Activated T-helper 2 cell treated with anti-CD3 and anti-CD28 coated beads, Interferon-gamma antibody, Interleukin-2, Interleukin-4, amounts not matched to agents 10 μg/mL and 5 μg/mL and 100 μg/mL, durations not matched to agents 14 hours and 24 hours and 36 hours (primary cell): ENCODE results near the gene DOCK3. TPM values are rescaled to one million over a fixed set of nuclear protein-coding genes. Genes with fewer than 3 reads are reported as not detected.
A peak's percentile ranks its signal among the peaks of the same experiment; 100 is the strongest.

Experiments used
- DNase-seq: peaks from one replicate; pipeline ENCODE4 v3.0.0; 2021; ENCODE audit warnings: low spot score
- H3K27ac Mint-ChIP-seq: one replicate; pipeline ENCODE4 v1.8.0; 2021; ENCODE audit warnings: mixed read lengths
- H3K27me3 Mint-ChIP-seq: one replicate; pipeline ENCODE4 v1.8.0; 2021; ENCODE audit warnings: low read depth, mixed read lengths
- H3K36me3 Mint-ChIP-seq: one replicate; pipeline ENCODE4 v1.8.0; 2021; ENCODE audit warnings: low read depth, mixed read lengths
- H3K4me1 Mint-ChIP-seq: one replicate; pipeline ENCODE4 v1.8.0; 2021; ENCODE audit warnings: low read depth, mixed read lengths
- H3K4me3 Mint-ChIP-seq: one replicate; pipeline ENCODE4 v1.8.0; 2021; ENCODE audit warnings: low read depth, mild to moderate bottlenecking, moderate library complexity, mixed read lengths
- H3K9me3 Mint-ChIP-seq: one replicate; pipeline ENCODE4 v1.8.0; 2021; ENCODE audit warnings: mixed read lengths
- intact Hi-C: fragments of 100-400 bp; cut with micrococcal nuclease; formaldehyde crosslinking; loops from one replicate; pipeline ENCODE4 v1.15.1; 2023
- total RNA-seq: library from RNA; stranded (reverse); gene quantifications from 2 replicates; pipeline ENCODE4 v1.2.3, GENCODE V29; 2022

Gene DOCK3
- total RNA-seq, 1 donor from 2014 or later: 1.4 TPM

- Mint-ChIP-seq H3K4me1 (peaks cover 31% of the 10 kb centered on the region), H3K9me3 (no peaks in the 10 kb centered on the region), H3K27me3 (no peaks in the 10 kb centered on the region), H3K4me3 (no peak overlapping the region), H3K27ac (peak overlapping the region; percentile 57), H3K36me3 (peaks cover 66% of the 10 kb centered on the region)
- no peak for DNase-seq
- intact Hi-C loops: no loop called here
Observed at GRCh38 chr3:50639055-50639494, 35.7 kb upstream of the DOCK3 start.

GRCh38 chr3:50642382-50642781, 32.3 kb upstream of the DOCK3 start:
- no peaks in the 10 kb centered on the region for H3K9me3 Mint-ChIP-seq
- no peaks in the 10 kb centered on the region for H3K27me3 Mint-ChIP-seq
- H3K27ac Mint-ChIP-seq: peak overlapping the region; percentile 14
- DNase-seq: no peak
- H3K4me1 Mint-ChIP-seq: peaks cover 12% of the 10 kb centered on the region
- peaks cover 82% of the 10 kb centered on the region for H3K36me3 Mint-ChIP-seq
- intact Hi-C loops: no loop called here
- no peak overlapping the region for H3K4me3 Mint-ChIP-seq

GRCh38 chr3:50644561-50644960, 30.2 kb upstream of the DOCK3 start:
- intact Hi-C loops: no loop called here
- Mint-ChIP-seq H3K36me3 (peaks cover 83% of the 10 kb centered on the region), H3K27me3 (no peaks in the 10 kb centered on the region), H3K9me3 (no peaks in the 10 kb centered on the region), H3K27ac (no peak overlapping the region), H3K4me1 (peaks cover 2% of the 10 kb centered on the region), H3K4me3 (no peak overlapping the region)
- no peak for DNase-seq

- intact Hi-C loops: no loop called here
- no peak overlapping the region for H3K27ac Mint-ChIP-seq
- H3K9me3 Mint-ChIP-seq: no peaks in the 10 kb centered on the region
- peaks cover 86% of the 10 kb centered on the region for H3K36me3 Mint-ChIP-seq
- H3K4me3 Mint-ChIP-seq: no peak overlapping the region
- H3K4me1 Mint-ChIP-seq: peaks cover 2% of the 10 kb centered on the region
- H3K27me3 Mint-ChIP-seq: no peaks in the 10 kb centered on the region
- no peak for DNase-seq
Observed at GRCh38 chr3:50645378-50645777, 29.3 kb upstream of the DOCK3 start.

GRCh38 chr3:50648313-50648712, 26.4 kb upstream of the DOCK3 start:
- no peaks in the 10 kb centered on the region for H3K9me3 Mint-ChIP-seq
- intact Hi-C loops: no loop called here
- no peaks in the 10 kb centered on the region for H3K27me3 Mint-ChIP-seq
- H3K27ac Mint-ChIP-seq: peak overlapping the region; percentile 17
- H3K36me3 Mint-ChIP-seq: peaks cover 62% of the 10 kb centered on the region
- H3K4me1 Mint-ChIP-seq: no peaks in the 10 kb centered on the region
- H3K4me3 Mint-ChIP-seq: no peak overlapping the region
- DNase-seq: no peak

GRCh38 chr3:50648944-50649343, 25.8 kb upstream of the DOCK3 start:
- H3K4me3 Mint-ChIP-seq: no peak overlapping the region
- DNase-seq: no peak
- H3K4me1 Mint-ChIP-seq: peaks cover 5% of the 10 kb centered on the region
- H3K27me3 Mint-ChIP-seq: no peaks in the 10 kb centered on the region
- intact Hi-C loops: no loop called here
- peaks cover 55% of the 10 kb centered on the region for H3K36me3 Mint-ChIP-seq
- H3K9me3 Mint-ChIP-seq: no peaks in the 10 kb centered on the region
- no peak overlapping the region for H3K27ac Mint-ChIP-seq

GRCh38 chr3:50649451-50649931, 25.2 kb upstream of the DOCK3 start:
- no peaks in the 10 kb centered on the region for H3K9me3 Mint-ChIP-seq
- peaks cover 6% of the 10 kb centered on the region for H3K4me1 Mint-ChIP-seq
- peaks cover 50% of the 10 kb centered on the region for H3K36me3 Mint-ChIP-seq
- no peaks in the 10 kb centered on the region for H3K27me3 Mint-ChIP-seq
- no peak for DNase-seq
- no peak overlapping the region for H3K27ac Mint-ChIP-seq
- intact Hi-C loops: no loop called here
- no peak overlapping the region for H3K4me3 Mint-ChIP-seq

GRCh38 chr3:50650018-50650417, 24.7 kb upstream of the DOCK3 start:
- Mint-ChIP-seq H3K27ac (no peak overlapping the region), H3K27me3 (no peaks in the 10 kb centered on the region), H3K4me1 (peaks cover 12% of the 10 kb centered on the region), H3K9me3 (no peaks in the 10 kb centered on the region), H3K36me3 (peaks cover 47% of the 10 kb centered on the region), H3K4me3 (no peak overlapping the region)
- intact Hi-C loops: no loop called here
- DNase-seq: no peak

GRCh38 chr3:50651445-50651844, 23.3 kb upstream of the DOCK3 start:
- H3K27ac Mint-ChIP-seq: no peak overlapping the region
- intact Hi-C loops: no loop called here
- no peaks in the 10 kb centered on the region for H3K27me3 Mint-ChIP-seq
- peaks cover 17% of the 10 kb centered on the region for H3K4me1 Mint-ChIP-seq
- no peaks in the 10 kb centered on the region for H3K9me3 Mint-ChIP-seq
- H3K36me3 Mint-ChIP-seq: peaks cover 34% of the 10 kb centered on the region
- no peak overlapping the region for H3K4me3 Mint-ChIP-seq
- DNase-seq: no peak

- no peaks in the 10 kb centered on the region for H3K27me3 Mint-ChIP-seq
- H3K27ac Mint-ChIP-seq: no peak overlapping the region
- H3K4me1 Mint-ChIP-seq: peaks cover 17% of the 10 kb centered on the region
- H3K36me3 Mint-ChIP-seq: peaks cover 29% of the 10 kb centered on the region
- intact Hi-C loops: loop anchor here (1.0 kb wide), 1 partner anchor 36 kb away; no protein-coding TSS in a partner anchor
- no peak for DNase-seq
- no peak overlapping the region for H3K4me3 Mint-ChIP-seq
- H3K9me3 Mint-ChIP-seq: no peaks in the 10 kb centered on the region
Observed at GRCh38 chr3:50651920-50652529, 22.7 kb upstream of the DOCK3 start.

- intact Hi-C loops: loop anchor here (1.0 kb wide), 1 partner anchor 36 kb away; no protein-coding TSS in a partner anchor
- Mint-ChIP-seq H3K36me3 (peaks cover 22% of the 10 kb centered on the region), H3K4me1 (peaks cover 17% of the 10 kb centered on the region), H3K4me3 (no peak overlapping the region), H3K9me3 (no peaks in the 10 kb centered on the region), H3K27ac (peak overlapping the region; percentile 10), H3K27me3 (no peaks in the 10 kb centered on the region)
- DNase-seq: peak; percentile 29
Observed at GRCh38 chr3:50652709-50653108, 22.0 kb upstream of the DOCK3 start.

- Mint-ChIP-seq H3K9me3 (no peaks in the 10 kb centered on the region), H3K4me3 (no peak overlapping the region), H3K36me3 (peaks cover 13% of the 10 kb centered on the region), H3K27me3 (no peaks in the 10 kb centered on the region), H3K4me1 (peaks cover 17% of the 10 kb centered on the region), H3K27ac (no peak overlapping the region)
- intact Hi-C loops: no loop called here
- DNase-seq: no peak
Observed at GRCh38 chr3:50653937-50654595, 20.7 kb upstream of the DOCK3 start.

- Mint-ChIP-seq H3K9me3 (no peaks in the 10 kb centered on the region), H3K4me1 (peaks cover 17% of the 10 kb centered on the region), H3K4me3 (no peak overlapping the region), H3K36me3 (peaks cover 6% of the 10 kb centered on the region), H3K27me3 (no peaks in the 10 kb centered on the region), H3K27ac (peak overlapping the region; percentile 84)
- intact Hi-C loops: no loop called here
- no peak for DNase-seq
Observed at GRCh38 chr3:50655009-50655830, 19.5 kb upstream of the DOCK3 start.
